Erythroblast (primary cell): ENCODE results near the gene KAT6B.

Experiments used
- GATA1 ChIP-seq: IDR thresholded peaks from 2 replicates; pipeline ENCODE4 v1.6.1; 2011; ENCODE audit warnings: low read depth, mild to moderate bottlenecking, control low read depth, low read length, moderate library complexity
- POLR2A ChIP-seq: IDR thresholded peaks from 2 replicates; pipeline ENCODE4 v1.6.1; 2011; ENCODE audit warnings: mild to moderate bottlenecking, low read length

DNA sequence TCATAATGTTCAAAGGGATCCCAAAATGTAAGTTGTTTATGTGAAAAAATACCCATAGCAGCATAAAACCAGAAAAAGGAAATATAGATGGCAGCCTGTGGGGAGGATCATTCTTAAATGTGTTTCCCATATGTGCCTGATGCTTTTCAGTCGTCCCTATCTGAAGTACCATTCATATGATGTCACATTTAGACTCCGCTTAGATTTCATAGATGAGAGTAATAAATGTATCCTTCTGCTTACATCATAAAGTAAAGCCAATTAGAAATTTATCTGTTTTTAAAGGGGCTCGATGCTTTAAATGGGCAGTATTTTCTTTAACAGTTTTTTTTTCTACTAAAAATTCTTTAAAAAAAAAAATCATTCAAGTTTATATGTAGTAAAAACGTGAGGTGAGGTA lies 136.1 kb downstream of the KAT6B start:
- TF ChIP-seq POLR2A (no peak), GATA1 (no peak)
